GM19463 (cell line): ENCODE results near the gene PHKB.
"Not testable (repeated sequence)": the region's sequence is repeated elsewhere in the genome, so short reads cannot be mapped to it uniquely, and the experiment has no call there.

Source experiments
- ATAC-seq: cut with Tn5 transposase; IDR thresholded peaks from one replicate; pipeline ENCODE4 v1.9.1; 2021; ENCODE audit warnings: mild to moderate bottlenecking, moderate library complexity; ENCODE audit not compliant: unreplicated experiment

PHKB gene

DNA sequence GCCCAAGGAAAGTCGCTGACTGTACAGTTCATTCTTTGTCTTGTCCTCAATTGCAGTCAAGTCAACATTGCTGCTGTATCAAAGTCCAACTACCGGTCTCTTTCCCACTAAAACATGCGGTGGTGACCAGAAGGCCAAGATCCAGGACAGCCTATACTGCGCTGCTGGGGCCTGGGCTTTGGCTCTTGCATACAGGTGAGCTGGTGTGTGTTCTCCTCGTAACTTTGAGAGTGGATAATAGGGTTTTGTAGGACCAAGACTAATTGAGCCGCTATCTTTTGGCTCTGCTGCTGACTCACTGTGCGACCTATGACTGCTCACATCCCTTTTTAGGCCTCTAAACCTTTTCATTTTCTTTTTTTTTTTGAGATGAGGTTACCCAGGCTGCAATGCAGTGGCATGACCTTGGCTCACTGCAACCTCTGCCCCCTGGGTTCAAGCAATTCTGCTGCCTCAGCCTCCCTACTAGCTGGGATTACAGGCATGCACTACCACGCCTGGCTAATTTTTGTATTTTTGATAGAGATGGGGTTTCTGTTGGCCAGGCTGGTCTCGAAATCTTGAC is 38.7 kb downstream of the PHKB start:
- no peak for ATAC-seq

DNA sequence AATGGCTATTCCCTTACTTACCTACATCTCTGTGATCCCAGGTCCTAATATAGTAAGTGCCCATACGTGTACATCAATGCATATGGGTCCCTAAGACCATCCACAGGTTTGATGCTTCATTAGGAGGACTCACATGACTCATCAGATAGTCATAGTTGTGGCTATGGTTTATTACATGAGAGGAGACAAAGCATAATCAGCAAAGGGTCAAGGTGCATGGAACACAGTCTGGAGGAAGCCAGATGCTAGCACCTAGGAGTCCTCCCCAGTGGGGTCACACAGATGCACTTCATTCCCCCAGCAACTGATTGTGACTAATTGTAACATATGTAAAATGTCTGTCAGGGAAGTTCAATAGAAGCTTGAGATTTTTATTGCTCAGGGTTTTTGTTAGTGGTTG is 42.8 kb downstream of the PHKB start:
- no peak for ATAC-seq

GRCh38 chr16:47504599-47504998 is 43.5 kb downstream of the PHKB start:
- no peak for ATAC-seq

DNA sequence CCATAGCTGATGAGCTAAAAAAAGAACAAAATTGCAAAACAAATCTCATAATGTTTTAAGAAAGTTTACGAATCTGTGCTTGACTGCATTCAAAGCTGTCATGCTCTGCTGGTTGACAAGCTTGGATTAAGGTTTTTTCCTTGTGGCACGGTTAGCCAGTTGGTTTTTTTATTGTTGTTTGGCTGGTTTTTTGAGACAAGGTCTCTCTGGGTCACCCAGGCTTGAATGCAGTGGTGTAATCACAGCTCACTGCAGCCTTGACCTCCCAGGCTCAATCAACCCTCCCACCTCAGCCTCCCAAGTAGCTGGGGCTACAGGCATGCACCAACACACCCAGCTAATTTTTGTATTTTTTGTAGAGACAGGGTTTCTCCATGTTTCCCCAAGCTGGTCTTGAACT is 45.7 kb downstream of the PHKB start:
- ATAC-seq, result no peak

DNA sequence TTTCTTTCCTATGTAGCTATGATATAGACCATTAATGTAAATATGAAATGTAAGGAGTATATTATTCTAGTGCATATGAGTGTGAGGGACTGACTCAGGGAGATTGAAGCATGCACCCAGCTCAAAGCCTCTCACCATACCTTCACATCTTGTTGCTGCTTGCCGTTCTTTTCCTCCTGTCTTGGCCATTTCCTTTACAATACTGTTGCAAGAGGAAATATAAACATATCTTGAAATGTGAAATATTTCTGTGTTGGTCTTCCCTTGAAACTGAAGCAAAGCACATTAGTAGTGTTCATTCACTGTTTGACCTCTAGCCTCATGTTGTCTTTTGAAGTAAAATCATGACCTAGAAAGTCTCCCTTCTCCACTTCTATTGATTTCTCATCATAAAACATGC is 46.6 kb downstream of the PHKB start:
- ATAC-seq, result no peak

- no peak for ATAC-seq
Measured at GRCh38 chr16:47511882-47512281, 50.8 kb downstream of the PHKB start.

- no peak for ATAC-seq
Measured at GRCh38 chr16:47519037-47519436, 57.9 kb downstream of the PHKB start.

- ATAC-seq, result no peak
Measured at GRCh38 chr16:47519546-47519945, 58.4 kb downstream of the PHKB start.

- no peak for ATAC-seq
Measured at GRCh38 chr16:47519996-47520679, 59.0 kb downstream of the PHKB start.

GRCh38 chr16:47523342-47524006 is 62.3 kb downstream of the PHKB start:
- peak; percentile 99 for ATAC-seq

GRCh38 chr16:47524007-47524405 is 62.9 kb downstream of the PHKB start:
- ATAC-seq, result no peak

- ATAC-seq, result no peak
Measured at GRCh38 chr16:47528431-47528830, 67.3 kb downstream of the PHKB start.

- no peak for ATAC-seq
Measured at GRCh38 chr16:47533744-47534292, 72.7 kb downstream of the PHKB start.

DNA sequence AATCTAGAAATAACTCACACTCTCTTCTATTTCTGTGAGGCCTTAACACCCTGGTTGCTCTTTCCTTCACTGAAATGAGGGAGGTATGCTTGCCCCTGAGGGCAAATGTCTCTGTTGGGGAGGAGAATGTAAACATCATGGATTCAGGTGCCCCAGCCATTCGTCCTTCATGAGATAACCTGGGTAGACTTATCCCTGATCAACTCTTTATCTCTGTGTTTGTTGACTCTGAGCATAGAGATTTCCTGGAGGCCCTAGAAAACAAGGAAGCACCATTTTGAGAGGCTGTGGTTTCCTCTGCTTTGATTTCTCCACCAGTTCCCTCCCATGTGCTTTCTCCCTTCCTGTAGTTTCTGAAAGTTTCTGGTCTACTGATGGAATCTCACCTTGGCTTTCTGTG is 77.3 kb downstream of the PHKB start:
- no peak for ATAC-seq

- ATAC-seq, result not testable (repeated sequence)
Measured at GRCh38 chr16:47539707-47540670, 78.9 kb downstream of the PHKB start.

GRCh38 chr16:47541135-47541534 is 80.0 kb downstream of the PHKB start:
- not testable (repeated sequence) for ATAC-seq

DNA sequence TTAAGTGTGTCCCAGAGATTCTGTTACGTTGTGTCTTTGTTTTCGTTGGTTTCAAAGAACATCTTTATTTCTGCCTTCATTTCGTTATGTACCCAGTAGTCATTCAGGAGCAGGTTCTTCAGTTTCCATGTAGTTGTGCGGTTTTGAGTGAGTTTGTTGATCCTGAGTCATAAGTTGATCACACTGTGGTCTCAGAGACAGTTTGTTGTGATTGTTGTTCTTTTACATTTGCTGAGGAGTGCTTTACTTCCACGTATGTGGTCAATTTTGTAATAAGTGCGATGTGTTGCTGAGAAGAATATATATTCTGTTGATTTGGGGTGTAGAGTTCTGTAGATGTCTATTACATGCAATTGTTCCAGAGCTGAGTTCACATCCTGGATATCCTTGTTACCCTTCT is 83.1 kb downstream of the PHKB start:
- not testable (repeated sequence) for ATAC-seq

DNA sequence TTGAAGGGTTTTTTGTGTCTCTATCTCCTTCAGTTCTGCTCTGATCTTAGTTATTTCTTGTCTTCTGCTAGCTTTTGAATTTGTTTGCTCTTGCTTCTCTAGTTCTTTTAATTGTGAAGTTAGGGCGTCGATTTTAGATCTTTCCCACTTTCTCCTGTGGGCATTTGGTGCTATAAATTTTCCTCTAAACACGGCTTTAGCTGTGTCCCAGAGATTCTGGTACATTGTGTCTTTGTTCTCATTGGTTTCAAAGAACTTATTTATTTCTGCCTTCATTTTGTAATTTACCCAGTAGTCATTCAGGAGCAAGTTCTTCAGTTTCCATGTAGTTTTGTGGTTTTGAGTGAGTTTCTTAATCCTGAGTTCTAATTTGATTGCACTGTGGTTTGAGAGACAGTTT is 90.1 kb downstream of the PHKB start:
- ATAC-seq, result not testable (repeated sequence)

DNA sequence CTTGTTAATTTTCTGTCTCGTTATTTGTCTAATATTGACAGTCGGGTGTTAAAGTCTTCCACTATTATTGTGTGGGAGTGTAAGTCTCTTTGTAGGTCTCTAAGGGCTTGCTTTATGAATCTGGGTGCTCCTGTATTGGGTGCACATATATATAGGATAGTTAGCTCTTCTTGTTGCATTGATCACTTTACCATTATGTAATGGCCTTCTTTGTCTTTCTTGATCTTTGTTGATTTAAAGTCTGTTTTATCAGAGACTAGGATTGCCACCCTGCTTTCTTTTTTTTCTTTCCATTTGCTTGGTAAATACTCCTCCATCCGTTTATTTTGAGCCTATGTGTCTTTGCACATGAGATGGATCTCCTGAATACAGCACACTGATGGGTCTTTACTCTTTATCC is 90.6 kb downstream of the PHKB start:
- ATAC-seq, result not testable (repeated sequence)

GRCh38 chr16:47553853-47554564 is 92.9 kb downstream of the PHKB start:
- no peak for ATAC-seq
